Heart left ventricle (tissue), 16 donors: ENCODE data around the gene OAS3. TPM values are rescaled to one million over a fixed set of nuclear protein-coding genes. Genes with fewer than 3 reads are reported as not detected.

Source experiments
- ATAC-seq, 4 donors: fragments of 200-7000 bp; cut with Tn5 transposase; one replicate each; pipeline ENCODE4 v1.9.1; 2020 to 2022; ENCODE audit warnings: moderate library complexity in 4 of 4, mild to moderate bottlenecking in 3 of 4, moderate number of reproducible peaks in 1 of 4
- DNase-seq, 5 donors: peaks; one replicate each; pipeline ENCODE4 v3.0.0-alpha.2; 2020
- H3K27ac ChIP-seq, 12 donors: fragments of 200-600 bp; sonication (generic) in 4 of 12; one replicate each; pipeline versions ENCODE4 v1.5.0 to v1.8.0; 2016 to 2022; ENCODE audit warnings: mild to moderate bottlenecking in 2 of 12
- H3K27me3 ChIP-seq, 9 donors: fragments of 200-600 bp; sonication (generic) in 2 of 9; one replicate each; pipeline versions ENCODE4 v1.5.1 to v1.8.0; 2016 to 2022; ENCODE audit warnings: mild to moderate bottlenecking in 3 of 9
- H3K36me3 ChIP-seq, 9 donors: fragments of 200-600 bp; sonication (generic) in 2 of 9; one replicate each; pipeline versions ENCODE4 v1.5.0 to v1.8.0; 2018 to 2022; ENCODE audit warnings: mild to moderate bottlenecking in 2 of 9
- H3K4me1 ChIP-seq, 12 donors: fragments of 200-600 bp; sonication (generic) in 4 of 12; one replicate each; pipeline versions ENCODE4 v1.5.0 to v1.8.0; 2016 to 2022; ENCODE audit warnings: mild to moderate bottlenecking in 3 of 12
- H3K4me3 ChIP-seq, 12 donors: fragments of 200-600 bp; sonication (generic) in 4 of 12; one replicate each; pipeline versions ENCODE4 v1.5.0 to v1.8.0; 2017 to 2022; ENCODE audit warnings: mild to moderate bottlenecking in 9 of 12, moderate library complexity in 4 of 12
- H3K9me3 ChIP-seq, 12 donors: fragments of 200-600 bp; sonication (generic) in 4 of 12; one replicate each; pipeline versions ENCODE4 v1.5.0 to v1.8.0; 2016 to 2022; ENCODE audit warnings: mild to moderate bottlenecking in 1 of 12
- CTCF ChIP-seq, 12 donors: fragments of 200-600 bp; sonication (generic) in 4 of 12; IDR thresholded peaks; one replicate each; pipeline versions ENCODE4 v1.5.0 to v1.8.0; 2018 to 2022; ENCODE audit warnings: antibody characterized with exemption in 12 of 12, mild to moderate bottlenecking in 5 of 12
- POLR2A ChIP-seq, 2 donors: fragments of 450-650 bp; IDR thresholded peaks; one replicate each; pipeline ENCODE4 v1.6.1; 2017; ENCODE audit warnings: antibody characterized with exemption in 2 of 2, mild to moderate bottlenecking in 2 of 2, moderate library complexity in 2 of 2
- WGBS, 4 donors: extraction: QIAGEN DNeasy Blood & Tissue Kit in 2 of 4; methylation state at CpG; one replicate each; pipeline versions ENCODE4 v1.1.5 to v1.1.7; 2013 to 2018; 5-methylcytosine and 5-hydroxymethylcytosine counted together
- intact Hi-C, 10 donors: fragments of 100-400 bp; cut with DNase I; formaldehyde crosslinking; loops; one replicate each; pipeline versions ENCODE4 v1.11.1 to v1.14.2; 2022
- polyA plus RNA-seq, 2 donors: library from polyadenylated mRNA; stranded (reverse); fragments of 200-250 nt; gene quantifications; one replicate each; pipeline ENCODE4 v1.2.3, GENCODE V29; 2013
- total RNA-seq, 9 donors: library from RNA; depleted of rRNA in 2 of 9; stranded (reverse); fragments of >200 nt in 2 of 9; fragmentation: NEBNext Ultra II Directional in 3 of 9; extraction: Animal tissue kit (Norgen Biotek cat#: 25700) in 3 of 9; gene quantifications; one replicate each; pipeline versions ENCODE4 v1.1.0 to v1.2.4, GENCODE V29; 2016 to 2023
- donor health status: ischemic (EF 13 %, LVEDD 7.1; RV severe dilation, severe dysfunction).
- donor health status: healthy with polysubstance abuse.
- donor health status: DM: no; HTN: yes; CAD: no.
- donor health status: DM: no; HTN: no; CAD: no.
- donor health status: ischemic (EF 25% LVEDD 6.9; RV normal size, moderate dysfunction).
- donor health status: ischemic (EF 25% LVEDD 5.7; RV mildly dilated, moderate dysfunction).
- donor health status: healthy.
- donor health status: DM: yes; HTN: yes; CAD: no.
- donor health status: ischemic (EF 35%, LVEDD 5.7; RV mildly dilated, moderate dysfunction).
- donor health status: nonischemic (EF 11% LVEDD 7.7; RV severe dilation, severe dysfunction).
- donor health status: DM: yes; HTN: yes; CAD: no.
- donor health status: PGD.
- donor health status: ischemic (EF 29% LVEDD 5.4; RV normal size, mild dysfunction).
- donor health status: nonischemic (EF 23%, LVEDD 6.1; RV moderate dilation, normal function).

Gene OAS3
- total and polyA plus RNA-seq, 11 donors, result 4.1 to 45.1 (median 7.5) TPM

DNA sequence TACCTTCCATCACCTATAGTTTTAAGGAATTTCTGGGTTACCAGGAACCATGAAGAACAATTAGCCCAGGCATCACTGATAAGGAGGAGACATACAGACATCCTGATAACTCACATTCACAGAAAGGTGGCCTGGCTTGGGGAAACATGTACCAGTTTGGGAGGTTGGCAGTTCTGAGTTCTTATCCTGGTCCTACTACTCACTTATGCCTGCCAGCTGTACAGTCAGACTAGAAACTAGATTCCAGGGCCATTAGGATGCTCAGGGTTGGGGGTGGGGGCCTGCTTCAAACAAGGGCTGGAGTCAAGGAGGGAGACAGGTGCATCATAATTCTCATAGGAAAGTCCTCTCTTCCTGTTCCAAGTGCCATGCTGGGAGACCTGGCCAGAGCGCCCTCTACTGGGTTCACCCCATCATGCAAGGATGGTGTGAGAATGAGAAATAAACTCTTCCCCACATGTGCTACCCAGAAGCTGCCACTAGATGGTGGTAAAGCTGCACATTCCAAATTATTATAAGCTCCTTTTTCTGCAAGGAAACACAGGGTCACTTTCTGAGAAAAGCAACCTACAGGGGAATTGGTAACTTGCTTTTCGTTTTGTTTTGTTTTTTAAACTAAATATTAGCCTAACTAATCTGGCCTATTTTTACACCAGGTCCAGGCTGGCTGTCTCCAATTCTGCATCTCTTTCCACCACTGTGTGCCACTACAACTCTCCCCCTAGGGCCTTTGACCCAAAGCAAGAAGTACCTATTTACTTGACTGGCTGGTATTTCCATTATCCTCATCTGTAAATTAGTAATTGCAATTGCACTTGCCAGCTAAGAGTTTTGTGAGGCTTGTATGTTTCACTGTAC lies 54.5 kb downstream of the OAS3 start:
- intact Hi-C loops, result loop anchor here in 4 of 10 donors (1.0 to 5.0 kb wide), 4 partner anchors 38 to 160 kb away; no protein-coding TSS in a partner anchor
- WGBS, 4 donors, result 4 to 18% (median 15%) methylated on average over 2 of the region's 2 CpGs
- TF ChIP-seq POLR2A (IDR thresholded peaks at IDR 0.05), result no peak
- peak; percentile 63 to 89 (median 82) for TF ChIP-seq CTCF (IDR thresholded peaks at IDR 0.05)

DNA sequence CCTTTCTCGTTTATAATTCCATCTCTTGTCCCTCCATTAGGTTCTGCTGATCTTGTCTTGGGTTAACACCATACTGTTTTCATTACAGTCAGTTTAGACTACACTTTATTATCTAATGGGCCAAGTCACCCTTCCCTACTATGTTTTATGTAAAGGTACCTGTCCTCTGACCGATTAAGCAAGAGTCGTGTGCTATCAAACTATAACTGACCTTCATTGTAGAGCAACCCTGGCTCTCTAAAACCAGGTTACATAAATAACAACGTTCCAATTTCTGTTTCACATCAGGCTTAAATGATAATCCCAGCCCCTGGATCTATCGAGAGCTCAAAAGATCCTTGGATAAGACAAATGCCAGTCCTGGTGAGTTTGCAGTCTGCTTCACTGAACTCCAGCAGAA lies 56.7 kb downstream of the OAS3 start:
- no peaks in the 10 kb centered on the region for H3K27me3 ChIP-seq
- no peak overlapping the region for H3K4me3 ChIP-seq
- no peaks in the 10 kb centered on the region for H3K4me1 ChIP-seq
- TF ChIP-seq CTCF (IDR thresholded peaks at IDR 0.05) (no peak), POLR2A (IDR thresholded peaks at IDR 0.05) (no peak)
- WGBS, 4 donors, result 72 to 79% (median 75%) methylated on average over 5 of the region's 5 CpGs
- H3K9me3 ChIP-seq, result peaks cover 0 to 11% (median 0%) of the 10 kb centered on the region in 12 donors
- H3K36me3 ChIP-seq, result peaks cover 0 to 87% (median 53%) of the 10 kb centered on the region in 9 donors
- no peak for DNase-seq
- intact Hi-C loops, result no loop called here
- no peak for ATAC-seq
- H3K27ac ChIP-seq, result no peak overlapping the region

More for the DNA sequence above, 54.5 kb downstream of the OAS3 start:
- peak in 2 of 5 donors; percentile 50 to 54 for DNase-seq
- Histone ChIP-seq H3K9me3 (peaks cover 0 to 3% (median 0%) of the 10 kb centered on the region in 12 donors), H3K36me3 (peaks cover 0 to 88% (median 60%) of the 10 kb centered on the region in 9 donors), H3K27ac (no peak overlapping the region), H3K4me1 (peaks cover 0 to 6% (median 0%) of the 10 kb centered on the region in 12 donors), H3K4me3 (no peak overlapping the region), H3K27me3 (no peaks in the 10 kb centered on the region)
- peak in 3 of 4 donors; percentile 58 to 70 (median 59) for ATAC-seq

DNA sequence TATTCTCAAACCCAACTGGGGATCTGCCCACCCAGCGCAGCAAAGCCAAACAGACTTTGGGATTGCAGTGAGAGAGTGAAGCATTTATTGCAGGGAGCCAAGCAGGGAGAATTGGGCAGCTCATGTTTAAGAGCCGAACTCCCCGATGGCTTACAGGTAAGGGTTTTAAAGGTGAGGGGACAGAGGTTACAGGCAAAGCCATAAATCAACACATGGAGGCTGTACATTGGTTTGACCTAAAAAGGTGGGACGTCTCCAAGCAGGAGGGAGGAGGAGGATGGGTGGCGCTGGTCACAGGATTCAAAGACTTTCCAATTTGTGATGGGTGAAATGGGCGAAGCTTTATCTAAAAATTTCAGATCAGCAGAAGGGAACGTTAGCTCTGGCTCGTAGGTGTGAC lies 58.2 kb downstream of the OAS3 start:
- intact Hi-C loops, result no loop called here
- no peak overlapping the region for H3K4me3 ChIP-seq
- DNase-seq (no peak), ATAC-seq (no peak)
- H3K27ac ChIP-seq, result no peak overlapping the region
- H3K4me1 ChIP-seq, result no peaks in the 10 kb centered on the region
- peaks cover 0 to 83% (median 58%) of the 10 kb centered on the region in 9 donors for H3K36me3 ChIP-seq
- 81 to 90% (median 86%) methylated on average over 8 of the region's 8 CpGs for WGBS, 4 donors
- peaks cover 0 to 11% (median 0%) of the 10 kb centered on the region in 12 donors for H3K9me3 ChIP-seq
- H3K27me3 ChIP-seq, result no peaks in the 10 kb centered on the region
- TF ChIP-seq CTCF (IDR thresholded peaks at IDR 0.05), result no peak
- TF ChIP-seq POLR2A (IDR thresholded peaks at IDR 0.05), result no peak

GRCh38 chr12:112997506-112997905 lies 59.2 kb downstream of the OAS3 start:
- DNase-seq (no peak), ATAC-seq (no peak)
- 87 to 88% (median 88%) methylated on average over 7 of the region's 7 CpGs for WGBS, 4 donors
- TF ChIP-seq CTCF (IDR thresholded peaks at IDR 0.05), result no peak
- no peak for TF ChIP-seq POLR2A (IDR thresholded peaks at IDR 0.05)
- intact Hi-C loops, result no loop called here
- Histone ChIP-seq H3K36me3 (peaks cover 0 to 88% (median 58%) of the 10 kb centered on the region in 9 donors), H3K27me3 (no peaks in the 10 kb centered on the region), H3K4me3 (no peak overlapping the region), H3K9me3 (peaks cover 0 to 11% (median 0%) of the 10 kb centered on the region in 12 donors), H3K27ac (no peak overlapping the region), H3K4me1 (no peaks in the 10 kb centered on the region)
